Natural killer cell (primary cell): Measurements from ENCODE around the gene CAB39. TPM values are rescaled to one million over a fixed set of nuclear protein-coding genes. Genes with fewer than 3 reads are reported as not detected.

Experiments used
- ATAC-seq, 3 donors: fragments of 150-1000 bp in 2 of 3; fragments of 200-7000 bp in 1 of 3; cut with Tn5 transposase; 1 replicate in 1 of 3; 2 replicates in 2 of 3; pipeline ENCODE4 v1.10.0; 2021; ENCODE audit warnings: mild to moderate bottlenecking in 2 of 3, moderate library complexity in 2 of 3
- DNase-seq, 2 donors: peaks; one replicate each; pipeline versions ENCODE4 v3.0.0 to v3.0.0-alpha.2; 2013 to 2021; ENCODE audit warnings: mixed read lengths in 1 of 2
- H3K27ac ChIP-seq: one replicate; pipeline ENCODE4 v1.5.1; 2013; ENCODE audit warnings: mild to moderate bottlenecking, low read length
- H3K27me3 ChIP-seq: one replicate; pipeline ENCODE4 v1.6.1; 2013; ENCODE audit warnings: low read length; ENCODE audit not compliant: control insufficient read depth, insufficient read depth
- H3K36me3 ChIP-seq: one replicate; pipeline ENCODE4 v1.6.1; 2013; ENCODE audit warnings: low read length; ENCODE audit not compliant: control insufficient read depth, insufficient read depth
- H3K4me1 ChIP-seq: one replicate; pipeline ENCODE4 v1.6.1; 2013; ENCODE audit warnings: low read length; ENCODE audit not compliant: control insufficient read depth, insufficient read depth
- H3K4me3 ChIP-seq: one replicate; pipeline ENCODE4 v1.5.1; 2013; ENCODE audit warnings: low read length
- H3K9me3 ChIP-seq: one replicate; pipeline ENCODE4 v1.6.1; 2013; ENCODE audit warnings: low read length; ENCODE audit not compliant: control insufficient read depth, insufficient read depth
- H3K27ac Mint-ChIP-seq, 2 donors: one replicate each; pipeline ENCODE4 v1.8.0; 2022; ENCODE audit warnings: mild to moderate bottlenecking in 2 of 2, mixed read lengths in 2 of 2, moderate library complexity in 1 of 2
- H3K27me3 Mint-ChIP-seq, 2 donors: one replicate each; pipeline ENCODE4 v1.8.0; 2022; ENCODE audit warnings: low read depth in 2 of 2, mixed read lengths in 2 of 2
- H3K36me3 Mint-ChIP-seq: one replicate; pipeline ENCODE4 v1.8.0; 2022; ENCODE audit warnings: mixed read lengths
- H3K4me1 Mint-ChIP-seq, 2 donors: one replicate each; pipeline ENCODE4 v1.8.0; 2022; ENCODE audit warnings: mixed read lengths in 2 of 2
- H3K4me3 Mint-ChIP-seq: one replicate; pipeline ENCODE4 v1.8.0; 2022; ENCODE audit warnings: mild to moderate bottlenecking, moderate library complexity, mixed read lengths
- H3K9me3 Mint-ChIP-seq, 2 donors: one replicate each; pipeline ENCODE4 v1.8.0; 2022; ENCODE audit warnings: mixed read lengths in 2 of 2
- WGBS: methylation state at CpG from one replicate; pipeline ENCODE4 v1.1.7; 2013; ENCODE audit warnings: missing lambda C conversion rate; ENCODE audit not compliant: insufficient coverage; 5-methylcytosine and 5-hydroxymethylcytosine counted together
- intact Hi-C: fragments of 100-400 bp; cut with micrococcal nuclease; formaldehyde crosslinking; loops from one replicate; pipeline ENCODE4 v1.14.2; 2022
- total RNA-seq, 4 donors: library from RNA; stranded (reverse); fragments of 120-200 nt in 1 of 4; gene quantifications; one replicate each; pipeline versions ENCODE4 v1.2.3 to v1.2.4, GENCODE V29; 2013 to 2022
- TF ChIP-seq, protein P1 (sequence below): fragments of 200-600 bp; IDR thresholded peaks from one replicate; pipeline ENCODE4 v1.8.0; 2022; ENCODE audit warnings: antibody characterized with exemption

The CAB39 gene
- total RNA-seq, 3 donors from 2014 or later (not counting 1 experiment from before 2014, with no cell fraction given): 75.4 to 96.5 (median 90.5) TPM

GRCh38 chr2:230671117-230671516 lies 41.5 kb upstream of the CAB39 start:
- intact Hi-C loops: no loop called here
- H3K27me3 ChIP-seq: no peaks in the 10 kb centered on the region
- WGBS: 65% methylated on average over 4 of the region's 4 CpGs
- no peak overlapping the region for H3K4me3 Mint-ChIP-seq
- no peak overlapping the region for H3K4me3 ChIP-seq
- no peaks in the 10 kb centered on the region for H3K9me3 Mint-ChIP-seq
- no peaks in the 10 kb centered on the region for H3K9me3 ChIP-seq
- peaks cover 36% of the 10 kb centered on the region for H3K4me1 ChIP-seq
- ATAC-seq (no peak), DNase-seq (no peak)
- H3K27ac Mint-ChIP-seq: peak overlapping the region in 1 of 2 donors; percentile 61
- H3K36me3 Mint-ChIP-seq: no peaks in the 10 kb centered on the region
- H3K4me1 Mint-ChIP-seq: peaks cover 29 to 34% of the 10 kb centered on the region in 2 donors
- H3K36me3 ChIP-seq: no peaks in the 10 kb centered on the region
- no peaks in the 10 kb centered on the region for H3K27me3 Mint-ChIP-seq
- TF ChIP-seq, protein P1, sequence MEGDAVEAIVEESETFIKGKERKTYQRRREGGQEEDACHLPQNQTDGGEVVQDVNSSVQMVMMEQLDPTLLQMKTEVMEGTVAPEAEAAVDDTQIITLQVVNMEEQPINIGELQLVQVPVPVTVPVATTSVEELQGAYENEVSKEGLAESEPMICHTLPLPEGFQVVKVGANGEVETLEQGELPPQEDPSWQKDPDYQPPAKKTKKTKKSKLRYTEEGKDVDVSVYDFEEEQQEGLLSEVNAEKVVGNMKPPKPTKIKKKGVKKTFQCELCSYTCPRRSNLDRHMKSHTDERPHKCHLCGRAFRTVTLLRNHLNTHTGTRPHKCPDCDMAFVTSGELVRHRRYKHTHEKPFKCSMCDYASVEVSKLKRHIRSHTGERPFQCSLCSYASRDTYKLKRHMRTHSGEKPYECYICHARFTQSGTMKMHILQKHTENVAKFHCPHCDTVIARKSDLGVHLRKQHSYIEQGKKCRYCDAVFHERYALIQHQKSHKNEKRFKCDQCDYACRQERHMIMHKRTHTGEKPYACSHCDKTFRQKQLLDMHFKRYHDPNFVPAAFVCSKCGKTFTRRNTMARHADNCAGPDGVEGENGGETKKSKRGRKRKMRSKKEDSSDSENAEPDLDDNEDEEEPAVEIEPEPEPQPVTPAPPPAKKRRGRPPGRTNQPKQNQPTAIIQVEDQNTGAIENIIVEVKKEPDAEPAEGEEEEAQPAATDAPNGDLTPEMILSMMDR: no peak
- H3K27ac ChIP-seq: no peak overlapping the region

DNA sequence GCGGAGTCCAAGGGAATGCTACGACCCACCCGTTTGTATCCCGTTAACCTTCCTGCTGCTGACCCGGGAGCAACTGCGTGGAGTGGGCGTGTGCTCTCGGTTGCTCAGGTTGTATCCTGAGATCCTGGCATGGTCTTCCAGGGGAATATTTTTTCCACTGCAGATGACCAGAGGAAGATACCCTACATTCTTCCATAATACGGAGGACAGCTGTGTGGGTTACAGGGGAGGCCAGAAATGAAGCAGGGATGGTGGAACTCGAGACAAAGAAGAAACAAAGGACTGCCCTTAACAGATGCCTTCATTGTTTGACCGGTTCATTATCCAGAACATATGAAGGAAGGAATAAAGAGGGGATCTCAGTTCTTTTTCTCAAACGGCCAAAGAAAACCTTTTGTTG lies 39.8 kb upstream of the CAB39 start:
- TF ChIP-seq, protein P1: no peak
- Histone ChIP-seq H3K27ac (no peak overlapping the region), H3K4me3 (no peak overlapping the region), H3K36me3 (no peaks in the 10 kb centered on the region), H3K27me3 (no peaks in the 10 kb centered on the region), H3K9me3 (peaks cover 3% of the 10 kb centered on the region), H3K4me1 (peaks cover 19% of the 10 kb centered on the region)
- no peaks in the 10 kb centered on the region for H3K36me3 Mint-ChIP-seq
- DNase-seq (no peak), ATAC-seq (no peak)
- no peak overlapping the region for H3K4me3 Mint-ChIP-seq
- no peaks in the 10 kb centered on the region for H3K9me3 Mint-ChIP-seq
- WGBS: 91% methylated on average over 11 of the region's 12 CpGs
- H3K27me3 Mint-ChIP-seq: no peaks in the 10 kb centered on the region
- intact Hi-C loops: no loop called here
- H3K27ac Mint-ChIP-seq: no peak overlapping the region
- H3K4me1 Mint-ChIP-seq: peaks cover 16 to 25% of the 10 kb centered on the region in 2 donors

- peaks cover 7% of the 10 kb centered on the region for H3K9me3 ChIP-seq
- Mint-ChIP-seq H3K27ac (no peak overlapping the region), H3K36me3 (no peaks in the 10 kb centered on the region), H3K9me3 (no peaks in the 10 kb centered on the region), H3K4me1 (peaks cover 9 to 19% of the 10 kb centered on the region in 2 donors), H3K4me3 (no peak overlapping the region), H3K27me3 (peaks cover 0 to 4% of the 10 kb centered on the region in 2 donors)
- peaks cover 4% of the 10 kb centered on the region for H3K4me1 ChIP-seq
- ATAC-seq (no peak), DNase-seq (no peak)
- H3K27me3 ChIP-seq: no peaks in the 10 kb centered on the region
- H3K4me3 ChIP-seq: no peak overlapping the region
- 93% methylated on average over 2 of the region's 2 CpGs for WGBS
- intact Hi-C loops: no loop called here
- TF ChIP-seq, protein P1: no peak
- no peak overlapping the region for H3K27ac ChIP-seq
- H3K36me3 ChIP-seq: no peaks in the 10 kb centered on the region
Measured at GRCh38 chr2:230674401-230674800, 38.2 kb upstream of the CAB39 start.

- DNase-seq (no peak), ATAC-seq (no peak)
- Histone ChIP-seq H3K36me3 (no peaks in the 10 kb centered on the region), H3K27ac (no peak overlapping the region), H3K27me3 (no peaks in the 10 kb centered on the region), H3K9me3 (peaks cover 7% of the 10 kb centered on the region), H3K4me3 (no peak overlapping the region), H3K4me1 (no peaks in the 10 kb centered on the region)
- peaks cover 0 to 4% of the 10 kb centered on the region in 2 donors for H3K27me3 Mint-ChIP-seq
- intact Hi-C loops: no loop called here
- no peak overlapping the region for H3K4me3 Mint-ChIP-seq
- no peaks in the 10 kb centered on the region for H3K9me3 Mint-ChIP-seq
- WGBS: 95% methylated on average over 5 of the region's 5 CpGs
- H3K27ac Mint-ChIP-seq: no peak overlapping the region
- peaks cover 8 to 17% of the 10 kb centered on the region in 2 donors for H3K4me1 Mint-ChIP-seq
- no peaks in the 10 kb centered on the region for H3K36me3 Mint-ChIP-seq
- TF ChIP-seq, protein P1: no peak
Measured at GRCh38 chr2:230674966-230675672, 37.5 kb upstream of the CAB39 start.
